Endodermal cell (in vitro differentiated cells): Measurements from ENCODE around the gene LAMB1. TPM values are rescaled to one million over a fixed set of nuclear protein-coding genes. Genes with fewer than 3 reads are reported as not detected.
"Not testable (repeated sequence)": the region's sequence is repeated elsewhere in the genome, so short reads cannot be mapped to it uniquely, and the experiment has no call there.

Experiments
- DNase-seq: peaks from one replicate; pipeline ENCODE4 v3.0.0-alpha.2; 2017
- H3K27ac ChIP-seq: 2 replicates; pipeline ENCODE4 v1.5.1; 2013; ENCODE audit warnings: mild to moderate bottlenecking, low read depth, low read length, moderate library complexity
- H3K27me3 ChIP-seq: 2 replicates; pipeline ENCODE4 v1.6.1; 2013; ENCODE audit warnings: mild to moderate bottlenecking, low read length, moderate library complexity; ENCODE audit not compliant: insufficient read depth, control insufficient read depth, poor library complexity, severe bottlenecking
- H3K36me3 ChIP-seq: 2 replicates; pipeline ENCODE4 v1.7.0; 2013; ENCODE audit warnings: mild to moderate bottlenecking, low read length, moderate library complexity; ENCODE audit not compliant: control insufficient read depth, insufficient read depth
- H3K4me1 ChIP-seq: one replicate; pipeline ENCODE4 v1.7.0; 2013; ENCODE audit warnings: low read length; ENCODE audit not compliant: control insufficient read depth, insufficient read depth
- H3K4me3 ChIP-seq: 2 replicates; pipeline ENCODE4 v1.5.1; 2013; ENCODE audit warnings: mild to moderate bottlenecking, low read length, moderate library complexity
- H3K9ac ChIP-seq: 2 replicates; pipeline ENCODE4 v1.6.1; 2013; ENCODE audit warnings: mild to moderate bottlenecking, low read length, moderate library complexity; ENCODE audit not compliant: poor library complexity, severe bottlenecking; ENCODE audit errors: extremely low read depth
- H3K9me3 ChIP-seq: 2 replicates; pipeline ENCODE4 v1.6.1; 2013; ENCODE audit warnings: mild to moderate bottlenecking, low read length, moderate library complexity; ENCODE audit not compliant: control insufficient read depth
- H3K27ac Mint-ChIP-seq: 2 replicates; pipeline ENCODE4 v1.8.0; 2020; ENCODE audit warnings: mixed read lengths
- H3K27me3 Mint-ChIP-seq: 2 replicates; pipeline ENCODE4 v1.8.0; 2021; ENCODE audit warnings: mild to moderate bottlenecking, mixed read lengths; ENCODE audit not compliant: insufficient read depth
- H3K36me3 Mint-ChIP-seq: 2 replicates; pipeline ENCODE4 v1.8.0; 2020; ENCODE audit warnings: low read depth, mixed read lengths
- H3K4me1 Mint-ChIP-seq: 2 replicates; pipeline ENCODE4 v1.8.0; 2020; ENCODE audit warnings: mixed read lengths
- H3K4me3 Mint-ChIP-seq: 2 replicates; pipeline ENCODE4 v1.8.0; 2020; ENCODE audit warnings: mild to moderate bottlenecking, moderate library complexity, mixed read lengths
- H3K9me3 Mint-ChIP-seq: 2 replicates; pipeline ENCODE4 v1.8.0; 2020; ENCODE audit warnings: mild to moderate bottlenecking, mixed read lengths
- WGBS, 2 experiments: methylation state at CpG; one replicate each; pipeline versions ENCODE4 v1.1.5 to v1.1.7; 2013; ENCODE audit warnings: missing lambda C conversion rate in 2 of 2, mixed read lengths in 1 of 2; ENCODE audit not compliant: insufficient coverage in 1 of 2, insufficient read length in 1 of 2; 5-methylcytosine and 5-hydroxymethylcytosine counted together
- total RNA-seq, 2 donors: library from RNA; stranded (reverse); fragmentation: NEBNext Ultra II Directional in 1 of 2; extraction: Animal tissue kit (Norgen Biotek cat#: 25700) in 1 of 2; gene quantifications; 2 replicates in 1 of 2; 3 replicates in 1 of 2; pipeline ENCODE4 v1.2.1, GENCODE V29; 2021
- TF ChIP-seq, protein P1 (sequence below): fragments of 200-600 bp; sonication (generic); conservative IDR thresholded peaks from 2 replicates; pipeline ENCODE4 v1.5.0; 2021; ENCODE audit warnings: antibody characterized with exemption, mild to moderate bottlenecking

The LAMB1 gene
- total RNA-seq, 2 donors from 2014 or later = 192 to 209 TPM

DNA sequence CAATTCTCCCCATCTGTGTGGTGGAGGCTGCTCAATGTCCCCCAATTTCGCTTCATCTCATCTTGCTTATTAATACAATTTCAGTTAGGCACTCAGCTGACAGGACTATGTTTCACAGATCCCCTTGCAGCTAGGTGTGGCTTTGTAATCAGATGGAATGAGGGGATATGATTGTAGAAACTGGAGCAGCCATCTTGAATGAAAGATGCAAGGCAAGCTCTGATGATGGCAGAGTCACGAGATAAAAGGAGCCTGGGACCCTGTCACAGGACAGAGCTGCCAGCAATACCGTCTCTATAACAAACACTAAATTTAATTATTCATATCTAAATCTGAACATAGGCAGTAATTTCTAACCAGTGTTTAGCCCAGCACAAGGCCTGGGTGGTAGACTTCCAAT, 113.0 kb downstream of the LAMB1 start:
- WGBS, 2 experiments = 82 to 100% methylated on average over 1 to 3 of the region's 3 CpGs
- H3K27ac Mint-ChIP-seq = no peak overlapping the region
- no peak overlapping the region for H3K9ac ChIP-seq
- H3K36me3 Mint-ChIP-seq = peaks cover 20% of the 10 kb centered on the region
- H3K27ac ChIP-seq = no peak overlapping the region
- peaks cover 9% of the 10 kb centered on the region for H3K27me3 ChIP-seq
- TF ChIP-seq, protein P1, sequence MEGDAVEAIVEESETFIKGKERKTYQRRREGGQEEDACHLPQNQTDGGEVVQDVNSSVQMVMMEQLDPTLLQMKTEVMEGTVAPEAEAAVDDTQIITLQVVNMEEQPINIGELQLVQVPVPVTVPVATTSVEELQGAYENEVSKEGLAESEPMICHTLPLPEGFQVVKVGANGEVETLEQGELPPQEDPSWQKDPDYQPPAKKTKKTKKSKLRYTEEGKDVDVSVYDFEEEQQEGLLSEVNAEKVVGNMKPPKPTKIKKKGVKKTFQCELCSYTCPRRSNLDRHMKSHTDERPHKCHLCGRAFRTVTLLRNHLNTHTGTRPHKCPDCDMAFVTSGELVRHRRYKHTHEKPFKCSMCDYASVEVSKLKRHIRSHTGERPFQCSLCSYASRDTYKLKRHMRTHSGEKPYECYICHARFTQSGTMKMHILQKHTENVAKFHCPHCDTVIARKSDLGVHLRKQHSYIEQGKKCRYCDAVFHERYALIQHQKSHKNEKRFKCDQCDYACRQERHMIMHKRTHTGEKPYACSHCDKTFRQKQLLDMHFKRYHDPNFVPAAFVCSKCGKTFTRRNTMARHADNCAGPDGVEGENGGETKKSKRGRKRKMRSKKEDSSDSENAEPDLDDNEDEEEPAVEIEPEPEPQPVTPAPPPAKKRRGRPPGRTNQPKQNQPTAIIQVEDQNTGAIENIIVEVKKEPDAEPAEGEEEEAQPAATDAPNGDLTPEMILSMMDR = no peak
- no peaks in the 10 kb centered on the region for H3K9me3 ChIP-seq
- no peak for DNase-seq
- H3K4me3 Mint-ChIP-seq = peak overlapping the region; percentile 89
- H3K27me3 Mint-ChIP-seq = peaks cover 9% of the 10 kb centered on the region
- peak overlapping the region; percentile 93 for H3K4me3 ChIP-seq
- peaks cover 16% of the 10 kb centered on the region for H3K4me1 Mint-ChIP-seq
- peaks cover 18% of the 10 kb centered on the region for H3K36me3 ChIP-seq
- no peaks in the 10 kb centered on the region for H3K4me1 ChIP-seq
- peaks cover 6% of the 10 kb centered on the region for H3K9me3 Mint-ChIP-seq

DNA sequence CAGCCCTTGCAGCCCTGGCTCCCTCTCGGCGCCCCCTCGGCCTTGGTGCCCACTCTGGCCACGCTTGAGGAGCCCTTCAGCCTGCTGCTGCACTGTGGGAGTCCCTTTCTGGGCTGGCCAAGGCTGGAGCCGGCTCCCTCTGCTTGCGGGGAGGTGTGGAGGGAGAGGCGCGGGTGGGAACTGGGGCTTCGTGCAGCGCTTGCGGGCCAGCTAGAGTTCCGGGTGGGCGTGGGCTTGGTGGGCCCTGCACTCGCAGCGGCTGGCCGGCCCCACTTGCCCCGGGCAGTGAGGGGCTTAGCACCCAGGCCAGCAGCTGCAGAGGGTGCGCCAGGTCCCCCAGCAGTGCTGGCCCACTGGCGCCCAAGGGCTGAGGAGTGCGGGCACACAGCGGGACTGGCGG, 115.1 kb downstream of the LAMB1 start:
- not testable (repeated sequence) for H3K4me1 Mint-ChIP-seq, DNase-seq, H3K4me3 ChIP-seq, H3K9ac ChIP-seq, H3K4me1 ChIP-seq, H3K9me3 Mint-ChIP-seq, H3K36me3 ChIP-seq, H3K9me3 ChIP-seq, H3K27ac ChIP-seq, H3K27ac Mint-ChIP-seq, H3K36me3 Mint-ChIP-seq, H3K4me3 Mint-ChIP-seq
- peaks cover 11% of the 10 kb centered on the region for H3K27me3 Mint-ChIP-seq
- H3K27me3 ChIP-seq = peaks cover 14% of the 10 kb centered on the region
- 94 to 100% methylated on average over 3 to 22 of the region's 22 CpGs for WGBS, 2 experiments

DNA sequence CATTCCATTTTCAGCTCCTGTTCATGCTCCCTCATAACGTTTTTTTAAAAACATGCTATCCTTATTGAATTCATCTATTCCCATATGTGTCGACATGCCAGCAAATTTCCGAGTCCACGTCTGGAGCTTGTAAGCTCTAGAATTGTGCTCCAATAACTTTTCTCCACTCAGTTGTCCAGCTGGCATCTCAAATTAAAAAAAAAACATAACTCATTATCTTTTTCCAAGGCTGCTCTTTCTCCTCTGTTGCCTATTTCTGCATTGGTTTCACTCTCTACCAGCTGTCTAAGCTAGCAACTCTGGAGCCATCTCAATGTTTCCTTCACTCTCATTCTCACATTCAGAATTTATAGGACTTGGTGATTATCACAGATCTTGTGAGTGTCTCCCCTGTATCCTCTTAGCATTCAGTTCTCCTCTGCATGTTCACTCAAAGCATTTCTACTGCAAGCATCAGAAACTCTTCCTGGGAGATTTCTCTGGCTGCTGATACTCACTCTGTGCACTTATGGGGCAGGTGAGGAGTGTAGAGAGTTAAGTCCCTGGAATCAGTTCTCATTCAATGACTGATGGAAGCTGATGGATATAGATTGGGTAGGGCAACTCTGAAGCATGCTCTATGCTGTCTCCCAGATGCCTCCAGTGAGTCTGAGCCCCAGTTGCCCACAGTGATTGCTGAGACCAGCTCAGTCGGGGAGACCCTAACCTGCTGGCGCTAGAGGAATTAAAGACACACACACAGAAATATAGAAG, 118.7 kb downstream of the LAMB1 start:
- no peaks in the 10 kb centered on the region for H3K9me3 ChIP-seq
- Mint-ChIP-seq H3K27me3 (peaks cover 11% of the 10 kb centered on the region), H3K36me3 (no peaks in the 10 kb centered on the region), H3K4me3 (no peak overlapping the region), H3K4me1 (no peaks in the 10 kb centered on the region), H3K27ac (no peak overlapping the region), H3K9me3 (peaks cover 6% of the 10 kb centered on the region)
- no peaks in the 10 kb centered on the region for H3K4me1 ChIP-seq
- no peak overlapping the region for H3K4me3 ChIP-seq
- TF ChIP-seq, protein P1 = no peak
- H3K27me3 ChIP-seq = peaks cover 14% of the 10 kb centered on the region
- no peak overlapping the region for H3K27ac ChIP-seq
- no peak for DNase-seq
- 91 to 92% methylated on average over 4 to 6 of the region's 6 CpGs for WGBS, 2 experiments
- H3K36me3 ChIP-seq = no peaks in the 10 kb centered on the region
- no peak overlapping the region for H3K9ac ChIP-seq
